ENCODE results near the gene GMCL1.
"Not testable (repeated sequence)": the region's sequence is repeated elsewhere in the genome, so short reads cannot be mapped to it uniquely, and the experiment has no call there.

Gene GMCL1

DNA sequence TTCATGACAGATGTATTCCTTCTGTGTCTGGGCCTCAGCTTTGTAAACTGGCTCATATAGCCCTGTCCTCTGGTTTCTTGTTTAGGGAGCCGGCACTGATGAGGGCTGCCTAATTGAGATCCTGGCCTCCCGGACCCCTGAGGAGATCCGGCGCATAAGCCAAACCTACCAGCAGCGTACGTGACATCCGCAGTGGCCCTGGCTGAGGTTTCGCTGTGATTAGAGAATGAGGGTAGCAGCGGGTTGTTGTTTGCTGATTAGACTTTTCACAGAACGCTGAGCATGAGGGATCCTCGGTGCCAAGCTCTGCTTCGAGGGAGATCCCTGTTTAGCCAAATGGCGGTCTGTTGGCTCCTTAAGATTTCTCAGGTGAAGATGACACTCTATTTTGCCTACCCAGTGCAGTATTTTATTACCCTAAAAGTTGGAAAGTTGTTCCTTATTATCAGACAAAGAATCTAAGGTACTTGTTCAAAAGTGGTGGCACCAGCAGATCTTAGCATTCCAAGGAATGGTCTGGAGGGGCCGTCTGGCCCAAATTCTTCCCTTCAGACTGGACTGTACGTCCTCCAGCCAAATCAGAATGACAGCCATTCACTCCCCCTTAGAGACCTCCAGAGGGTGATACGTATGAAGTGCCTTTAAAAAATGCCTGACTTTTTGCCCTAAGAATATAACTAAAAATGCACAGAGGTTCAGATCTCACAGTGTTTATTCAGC is 21.5 kb upstream of the GMCL1 start:
- no peak for DNase-seq (ENCODE audit: low read depth in 2 of 2)

DNA sequence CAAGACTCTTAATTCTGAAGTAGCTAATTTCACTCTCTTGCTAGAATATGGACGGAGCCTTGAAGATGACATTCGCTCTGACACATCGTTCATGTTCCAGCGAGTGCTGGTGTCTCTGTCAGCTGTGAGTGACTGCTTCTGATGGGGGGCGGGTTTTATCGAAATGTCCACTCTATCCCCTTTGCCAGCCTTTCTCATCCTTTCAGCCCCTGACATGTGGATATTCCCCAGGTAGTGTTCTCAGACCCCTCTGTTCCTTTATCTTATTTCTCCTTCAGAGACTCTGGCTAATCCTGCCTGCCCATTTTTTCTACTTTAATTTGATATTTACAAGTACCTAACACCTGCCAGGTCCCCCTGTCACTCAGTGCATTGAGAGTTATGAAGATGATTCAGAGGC is 18.9 kb upstream of the GMCL1 start:
- DNase-seq (ENCODE audit: low read depth in 2 of 2), result no peak

DNA sequence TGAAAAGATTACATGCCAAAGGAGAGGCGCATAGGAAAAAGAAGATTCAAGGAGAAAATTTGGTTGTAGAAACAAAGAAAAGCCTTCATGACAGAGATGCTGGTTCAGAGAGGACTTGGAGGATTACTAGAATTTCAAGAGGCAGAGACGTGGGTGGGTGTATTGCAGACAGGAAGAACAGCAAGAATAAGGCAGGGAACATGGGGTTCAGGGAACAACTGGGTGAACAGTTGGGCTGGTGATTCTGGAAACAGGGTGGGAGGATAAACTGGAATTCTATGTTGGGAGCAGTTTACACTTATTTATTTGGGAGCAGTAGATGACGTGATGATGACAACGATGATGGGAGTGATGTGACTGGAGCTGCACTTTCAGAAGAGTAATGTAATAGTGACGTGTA is 18.4 kb upstream of the GMCL1 start:
- no peak for DNase-seq (ENCODE audit: low read depth in 2 of 2)

DNA sequence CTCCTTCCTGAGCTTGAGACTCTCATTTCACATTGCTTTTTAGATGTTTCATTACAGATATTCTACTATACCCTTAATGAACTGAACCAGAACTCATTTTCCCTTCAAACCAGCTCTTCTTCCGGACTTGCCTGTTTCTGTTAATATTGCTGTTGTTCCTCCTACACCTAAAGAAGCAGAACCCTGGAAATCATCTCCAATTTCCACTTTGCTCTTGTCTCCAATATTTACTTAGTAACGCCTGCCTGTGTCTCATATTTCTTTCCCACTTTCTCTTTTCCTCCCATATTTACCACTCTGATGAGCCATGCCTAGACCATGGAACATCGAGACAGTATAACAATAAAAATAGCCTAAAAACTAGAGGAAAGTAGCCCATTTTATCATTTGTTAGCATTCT is 17.9 kb upstream of the GMCL1 start:
- DNase-seq (ENCODE audit: low read depth in 2 of 2), result no peak

DNA sequence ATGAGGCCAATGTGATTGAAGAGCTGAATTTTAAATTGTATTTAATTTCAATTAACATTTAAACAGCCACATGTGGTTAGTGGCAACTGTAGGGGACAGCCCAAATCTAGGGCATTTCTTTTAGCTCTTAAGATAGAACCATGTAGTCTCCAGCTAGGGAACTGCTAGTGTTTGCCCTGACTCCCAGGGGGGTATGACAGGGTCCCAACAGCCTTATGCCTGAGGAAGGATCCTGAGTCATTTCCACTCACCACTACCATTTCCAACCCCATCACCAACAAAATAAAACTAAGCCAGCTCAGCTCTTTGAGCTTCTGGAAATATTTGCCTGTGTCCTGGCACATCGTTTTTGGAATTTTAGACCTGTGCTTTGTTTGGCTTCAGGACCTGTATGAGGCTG is 13.7 kb upstream of the GMCL1 start:
- DNase-seq (ENCODE audit: low read depth in 2 of 2), result no peak

DNA sequence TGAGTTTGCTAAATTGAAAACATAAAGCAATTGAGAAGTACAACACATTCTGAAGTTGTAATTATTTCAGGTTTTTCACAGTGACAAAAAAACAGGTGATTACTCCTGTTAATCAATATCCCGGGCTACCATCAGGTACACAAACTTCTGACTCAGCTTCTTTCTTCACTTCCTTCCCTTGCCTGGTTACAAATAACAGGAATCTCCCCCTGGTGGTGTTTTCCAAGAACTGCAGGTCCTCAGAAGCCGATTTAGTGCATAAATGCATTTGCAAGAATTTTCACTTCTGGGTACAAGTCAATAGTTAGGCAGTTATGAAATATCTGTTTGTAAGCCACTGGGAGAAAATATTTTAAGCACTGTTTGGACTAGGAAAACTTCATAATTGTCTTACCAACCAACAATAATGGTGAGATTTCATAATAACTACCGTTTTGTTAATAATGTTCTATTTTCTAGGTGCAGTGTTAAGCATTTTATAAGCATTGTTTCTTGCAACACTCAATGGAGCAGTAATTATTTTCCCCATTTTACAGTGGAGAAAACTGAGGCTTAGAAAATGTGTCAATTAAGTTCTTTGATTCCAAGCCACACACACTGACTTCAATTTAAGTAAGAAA is 12.4 kb upstream of the GMCL1 start:
- peak; percentile 45 to 65 for DNase-seq (ENCODE audit: low read depth in 2 of 2)

DNA sequence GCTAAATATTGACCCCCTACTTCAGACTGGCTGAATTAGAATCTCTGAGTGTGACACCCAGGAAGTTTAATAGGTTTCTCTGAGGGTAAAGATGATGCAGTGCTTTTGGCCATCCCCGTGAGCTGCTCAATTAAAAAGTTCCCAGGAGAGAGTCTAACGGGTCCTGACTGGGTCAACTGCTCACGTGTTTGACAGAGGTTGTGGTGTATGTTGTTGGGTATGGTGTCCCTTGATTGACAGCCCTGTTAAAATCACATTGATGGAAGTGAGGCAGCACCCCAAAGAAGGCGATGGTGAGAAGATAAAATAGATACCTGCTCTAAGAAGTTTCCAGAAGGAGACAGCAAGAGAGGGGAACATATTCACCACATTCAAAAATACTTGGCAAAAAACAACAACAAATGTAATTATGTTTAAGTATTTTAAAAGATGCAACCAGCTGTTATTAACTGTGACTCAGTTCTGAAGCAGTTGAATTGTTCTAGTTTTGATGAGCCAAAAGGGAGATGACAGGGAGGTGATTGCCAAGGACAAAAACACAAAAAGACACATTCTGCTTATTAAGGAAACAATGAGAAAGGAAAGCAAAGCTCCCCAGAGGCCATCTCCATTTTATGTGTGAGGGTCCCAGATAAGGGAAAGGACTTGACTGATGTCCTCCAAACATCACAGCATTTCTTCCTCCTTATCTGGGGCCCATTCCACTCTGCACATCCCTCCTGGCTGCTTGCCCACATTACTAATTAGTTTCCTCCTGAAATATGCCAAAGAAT is 11.5 kb upstream of the GMCL1 start:
- DNase-seq (ENCODE audit: low read depth in 2 of 2), result no peak

DNA sequence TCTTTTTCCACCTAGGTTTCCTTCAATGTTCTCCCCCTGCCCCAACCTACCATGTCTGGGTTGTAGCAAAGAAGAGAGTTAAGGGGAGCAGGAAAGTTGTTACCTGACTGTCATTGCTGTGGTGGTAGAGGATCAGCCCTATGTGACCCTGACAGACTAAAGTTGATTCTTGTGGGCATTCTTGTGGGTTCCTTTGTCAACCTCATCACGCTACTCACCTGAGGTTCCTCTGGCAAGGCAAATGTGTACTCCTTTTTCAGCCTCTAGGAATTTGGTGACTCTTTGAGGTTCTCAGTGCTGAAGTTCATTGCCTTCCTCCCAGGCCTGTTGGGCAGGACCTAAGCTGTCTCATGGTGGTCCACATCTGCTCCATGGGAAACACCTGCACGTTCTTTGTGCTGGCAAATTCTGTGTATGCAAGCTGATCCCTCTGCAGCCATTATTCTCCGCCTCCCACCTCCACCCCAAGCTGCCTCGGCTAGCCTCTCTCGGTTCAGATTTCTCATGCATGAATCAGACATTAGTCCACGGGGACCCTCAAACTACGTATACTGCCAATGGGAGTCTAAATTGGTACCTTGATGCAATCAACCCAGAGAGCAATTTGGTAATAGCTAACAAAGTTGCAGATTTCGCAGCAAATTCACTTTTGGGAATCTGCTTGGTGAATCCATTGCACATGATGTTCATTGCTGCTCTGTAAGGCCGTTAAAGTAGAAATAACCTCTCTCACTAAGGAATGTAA is 1.5 kb upstream of the GMCL1 start:
- no peak for DNase-seq (ENCODE audit: low read depth in 2 of 2)

DNA sequence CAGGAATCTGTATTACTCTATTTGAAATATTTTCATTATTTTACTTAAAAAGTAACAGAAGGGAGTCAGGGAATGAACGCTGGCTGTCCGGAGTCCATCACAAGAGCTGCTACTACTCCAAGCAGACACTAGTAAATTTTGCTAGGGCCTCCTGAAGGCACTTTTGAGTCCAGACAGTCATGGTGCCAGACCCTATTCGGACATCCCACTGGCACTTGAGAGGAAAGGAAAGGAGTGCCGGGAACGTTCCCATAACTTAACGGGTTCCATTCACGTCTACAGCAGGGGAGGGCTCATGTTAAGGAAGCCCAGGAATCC is 563 bp upstream of the GMCL1 start:
- no peak for DNase-seq (ENCODE audit: low read depth in 2 of 2)

DNA sequence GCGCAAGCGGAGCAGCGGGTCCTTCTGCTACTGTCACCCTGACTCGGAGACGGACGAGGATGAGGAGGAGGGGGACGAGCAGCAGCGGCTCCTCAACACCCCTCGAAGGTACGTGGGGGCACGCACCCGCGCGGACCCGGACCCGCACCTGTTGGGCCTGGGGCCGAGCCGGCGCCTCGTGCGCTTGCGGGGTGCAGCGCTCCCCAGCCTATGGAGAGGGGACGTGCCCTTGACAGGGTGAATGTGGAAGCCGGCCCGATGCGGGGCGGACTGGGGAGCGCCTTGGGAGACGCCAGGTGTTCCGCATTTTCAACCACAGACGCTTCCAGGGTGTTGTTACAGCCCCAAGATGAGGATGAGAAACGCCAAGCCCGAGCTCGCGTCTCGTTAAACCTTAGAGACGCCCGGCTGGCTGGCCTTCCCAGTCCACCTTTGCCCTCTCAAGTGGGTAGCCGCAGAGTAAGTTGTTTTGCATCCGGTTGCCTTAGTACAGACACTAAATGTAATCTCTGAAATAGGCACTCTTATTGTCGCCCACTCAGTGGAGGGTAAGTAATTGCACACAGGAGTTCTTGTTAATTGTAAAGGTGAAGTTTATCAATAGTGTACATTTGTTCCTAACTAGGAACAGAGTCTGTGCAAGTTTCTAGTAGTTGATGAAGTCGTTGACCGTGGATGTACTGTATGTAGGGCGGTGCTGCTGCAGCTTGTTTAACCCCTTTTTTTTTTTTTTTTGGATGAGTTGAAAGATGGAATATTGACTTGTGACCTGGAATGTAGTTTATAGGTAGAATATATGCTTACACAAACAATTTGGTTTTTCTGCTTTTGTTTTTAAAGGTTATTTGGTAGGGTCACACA is 815 bp downstream of the GMCL1 start:
- peak; percentile 3 to 19 for DNase-seq (ENCODE audit: low read depth in 2 of 2)

DNA sequence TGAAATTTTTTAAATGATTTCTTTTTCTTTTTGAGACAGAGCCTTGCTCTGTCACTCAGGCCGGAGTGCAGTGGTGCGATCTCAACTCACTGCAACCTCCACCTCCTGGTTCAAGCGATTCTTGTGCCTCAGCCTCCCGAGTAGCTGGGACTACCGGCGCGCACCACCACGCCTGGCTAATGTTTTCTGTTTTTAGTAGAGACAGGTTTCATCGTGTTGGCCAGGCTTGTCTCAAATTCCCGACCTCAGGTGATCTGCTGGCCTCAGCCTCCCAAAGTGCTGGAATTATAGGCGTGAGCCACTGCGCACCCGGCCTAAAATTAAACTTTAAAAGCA is 1.4 kb downstream of the GMCL1 start:
- DNase-seq (ENCODE audit: low read depth in 2 of 2), result not testable (repeated sequence)

DNA sequence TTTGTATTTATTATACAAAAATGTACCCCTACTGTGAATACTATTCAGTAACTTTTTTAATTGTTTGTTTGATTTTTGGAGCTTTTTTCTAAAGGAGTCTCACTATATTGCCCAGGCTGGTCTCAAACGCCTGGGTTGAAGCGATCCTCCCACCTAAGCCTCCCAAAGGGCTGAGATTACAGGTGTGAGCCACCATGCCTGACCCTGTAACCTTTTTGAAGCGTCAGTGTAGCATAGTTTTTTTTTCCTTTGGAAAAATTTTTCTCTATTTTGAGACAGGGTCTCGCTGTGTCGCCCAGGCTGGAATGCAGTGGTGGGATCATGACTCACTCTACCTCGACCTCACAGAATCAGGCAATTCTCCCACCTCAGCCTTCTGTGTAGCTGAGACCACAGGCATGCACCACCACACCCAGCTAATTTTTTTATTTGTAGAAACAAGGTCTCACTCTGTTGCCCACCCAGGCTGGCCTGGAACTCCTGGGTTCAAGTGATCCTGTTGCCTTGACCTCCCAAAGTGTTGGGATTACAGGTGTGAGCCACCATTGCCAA is 2.0 kb downstream of the GMCL1 start:
- no peak for DNase-seq (ENCODE audit: low read depth in 2 of 2)

DNA sequence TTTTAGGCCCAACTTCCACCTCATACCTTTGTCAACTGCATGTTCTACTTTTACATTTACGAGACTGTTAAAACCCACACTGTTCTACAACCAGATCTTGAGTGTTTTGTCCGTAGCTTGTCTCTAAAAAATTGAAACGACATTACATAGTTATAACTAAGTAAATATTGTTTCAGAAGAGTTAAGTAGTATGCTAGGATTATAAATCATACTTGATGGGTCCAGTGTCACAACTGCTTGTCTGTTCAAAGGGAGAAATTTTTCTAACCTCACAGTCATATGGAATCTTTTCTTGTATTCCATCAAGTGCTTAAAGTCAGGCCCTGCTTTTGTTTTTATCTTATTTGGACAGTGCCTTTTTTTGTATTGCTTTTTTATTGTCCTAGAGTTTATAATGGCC is 4.3 kb downstream of the GMCL1 start:
- DNase-seq (ENCODE audit: low read depth in 2 of 2), result no peak

DNA sequence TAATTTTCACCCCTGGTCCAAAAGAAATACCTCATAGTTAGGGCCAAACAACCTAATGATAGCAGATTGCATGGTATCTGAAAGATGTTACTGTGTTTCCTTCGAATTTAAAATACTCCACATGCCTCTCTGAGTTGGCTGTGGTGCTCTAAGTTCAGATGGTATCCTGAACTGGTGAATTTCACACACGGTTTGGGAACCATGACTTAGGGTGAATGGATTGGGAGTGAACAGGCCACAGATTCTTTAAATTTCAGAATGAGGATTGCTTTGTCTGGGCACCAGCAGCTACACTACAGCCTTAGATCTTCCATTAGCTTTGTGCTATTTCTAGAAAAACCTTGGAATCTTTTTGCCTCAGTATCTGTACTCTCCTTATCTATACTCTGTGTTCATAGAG is 6.2 kb downstream of the GMCL1 start:
- DNase-seq (ENCODE audit: low read depth in 2 of 2), result no peak

DNA sequence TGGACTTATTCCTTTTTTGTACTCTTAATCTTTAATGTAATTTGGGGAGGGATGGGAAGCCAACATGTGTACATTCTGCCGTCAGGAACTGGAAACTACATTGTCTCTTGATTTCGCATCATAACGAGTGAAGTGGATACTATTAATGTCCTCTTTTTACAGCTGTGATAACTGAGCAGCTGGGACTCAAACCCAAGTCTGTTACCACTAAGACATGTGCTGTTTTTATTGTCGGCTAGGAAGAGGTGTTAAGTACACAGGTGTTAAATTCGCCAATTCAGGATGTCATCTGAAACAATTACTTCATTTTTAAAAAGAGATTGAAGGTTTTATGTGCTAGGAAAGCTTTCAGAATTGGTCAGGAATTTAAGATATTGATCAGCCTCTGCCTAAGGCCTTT is 6.9 kb downstream of the GMCL1 start:
- DNase-seq (ENCODE audit: low read depth in 2 of 2), result no peak

DNA sequence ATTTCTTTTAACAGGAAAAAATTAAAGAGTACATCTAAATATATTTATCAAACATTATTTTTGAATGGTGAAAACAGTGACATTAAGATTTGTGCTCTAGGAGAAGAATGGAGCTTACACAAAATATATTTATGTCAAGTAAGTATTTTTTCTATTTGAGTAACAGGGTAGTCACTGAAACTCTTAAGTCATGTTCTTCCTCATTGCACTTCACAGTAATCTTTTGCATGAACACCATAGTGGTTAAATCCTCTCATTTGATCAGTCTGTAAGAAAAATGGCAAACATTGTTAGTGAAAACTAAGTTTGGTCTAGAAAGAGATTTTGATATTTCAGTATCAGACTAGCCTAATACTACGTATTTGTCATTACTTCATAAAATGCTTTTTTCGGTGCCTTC is 8.1 kb downstream of the GMCL1 start:
- no peak for DNase-seq (ENCODE audit: low read depth in 2 of 2)

DNA sequence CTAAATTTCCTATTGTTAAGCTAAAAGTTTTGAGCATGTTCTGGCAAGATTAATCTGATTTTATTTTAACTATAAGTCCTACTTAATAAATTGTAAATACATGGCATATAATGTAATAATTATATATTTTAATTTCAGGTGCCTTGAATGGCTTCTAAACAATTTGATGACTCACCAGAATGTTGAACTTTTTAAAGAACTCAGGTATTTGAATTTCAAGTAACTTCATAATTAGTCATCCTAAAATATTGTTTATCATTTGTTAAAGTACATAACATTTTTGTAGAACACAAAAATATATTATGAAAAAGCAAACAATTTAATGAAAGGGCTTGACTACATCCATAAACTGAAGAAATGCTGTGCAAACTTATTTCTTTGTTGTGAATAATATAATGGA is 14.5 kb downstream of the GMCL1 start:
- DNase-seq (ENCODE audit: low read depth in 2 of 2), result no peak

DNA sequence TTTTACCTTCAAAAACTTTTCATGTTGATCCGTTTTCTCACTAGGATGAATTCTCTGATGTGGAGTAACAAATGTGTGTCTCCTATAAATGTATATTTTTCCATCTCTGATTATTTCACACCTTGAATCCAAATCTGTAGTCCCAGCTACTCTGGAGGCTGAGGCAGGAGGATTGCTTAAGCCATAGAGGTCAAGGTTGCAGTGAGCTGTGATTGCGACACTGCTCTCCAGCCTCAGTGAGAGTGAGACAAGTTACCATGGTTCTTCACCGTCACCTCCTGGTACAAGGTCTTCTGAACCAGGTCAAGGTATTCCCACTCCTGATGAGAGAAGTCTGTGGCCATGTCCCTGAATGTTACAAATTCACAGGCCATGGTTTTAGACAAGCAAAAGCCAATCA is 15.1 kb downstream of the GMCL1 start:
- no peak for DNase-seq (ENCODE audit: low read depth in 2 of 2)

DNA sequence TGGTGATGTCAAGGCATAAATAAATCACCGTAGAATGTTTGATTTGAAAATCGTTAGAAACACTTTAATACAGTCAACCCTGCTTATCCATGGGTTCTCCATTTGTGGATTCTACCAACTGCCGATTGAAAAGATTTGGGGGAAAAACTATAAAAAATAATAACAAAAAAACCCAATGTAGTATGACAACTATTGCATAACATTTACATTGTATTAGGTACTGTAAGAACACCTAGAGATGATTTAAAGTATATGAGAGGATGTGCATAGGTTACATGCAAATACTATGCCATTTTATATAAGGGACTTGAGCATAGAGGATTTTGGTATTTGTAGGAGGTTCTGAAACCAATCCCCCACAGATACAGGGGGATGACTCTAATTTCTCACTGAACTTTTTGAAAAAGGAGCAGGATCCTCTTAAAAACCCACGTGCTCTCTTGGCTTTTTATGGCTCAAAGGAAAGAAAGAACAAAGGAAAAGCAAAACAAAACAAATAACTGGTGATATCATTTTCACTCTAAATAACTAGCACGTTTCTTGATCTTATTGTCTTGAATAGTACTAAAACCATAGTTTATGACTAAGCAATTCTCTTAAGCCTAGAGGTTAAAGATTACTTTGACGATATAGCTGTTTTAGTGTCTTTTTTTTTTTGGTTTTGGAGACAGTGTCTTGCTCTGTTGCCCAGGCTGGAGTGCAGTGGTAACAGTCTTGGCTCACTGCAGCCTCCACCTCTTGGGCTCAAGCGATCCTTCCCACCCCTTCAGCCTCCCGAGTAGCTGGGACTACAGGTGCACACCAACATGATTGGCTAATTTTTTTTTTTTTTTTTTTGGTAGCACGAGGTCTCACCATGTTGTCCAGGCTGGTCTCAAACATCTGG is 17.0 kb downstream of the GMCL1 start:
- DNase-seq (ENCODE audit: low read depth in 2 of 2), result no peak

DNA sequence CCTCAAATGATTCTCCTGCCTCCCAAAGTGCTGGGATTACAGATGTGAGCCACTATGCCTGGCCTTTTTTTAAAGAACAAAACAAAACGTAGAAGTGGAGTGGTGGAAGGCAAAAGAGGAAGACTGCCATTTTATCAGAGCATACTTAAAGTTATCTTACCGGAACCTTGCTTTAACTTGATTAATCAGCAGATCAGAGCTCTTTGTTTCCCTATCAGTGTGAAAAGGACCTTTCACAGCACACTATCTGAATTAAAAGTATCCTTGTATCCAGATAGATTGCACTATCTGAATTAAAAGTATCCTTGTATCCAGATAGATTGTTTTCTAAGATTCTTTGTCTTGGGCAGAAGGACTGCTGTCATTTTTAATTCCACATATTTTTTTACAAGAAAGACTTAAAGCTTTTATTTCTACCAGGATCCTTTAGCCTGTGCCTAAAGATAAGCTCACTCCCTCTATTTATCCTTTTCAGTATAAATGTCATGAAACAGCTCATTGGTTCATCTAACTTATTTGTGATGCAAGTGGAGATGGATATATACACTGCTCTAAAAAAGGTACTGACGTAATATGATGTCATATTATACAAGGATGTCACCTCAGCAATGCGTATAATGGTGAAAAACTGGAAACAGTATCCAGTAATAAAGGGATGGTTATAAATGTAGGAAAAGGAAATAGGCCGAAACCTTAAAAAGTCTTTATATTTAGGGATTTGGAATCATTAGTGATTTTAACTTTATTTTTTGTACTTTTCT is 17.8 kb downstream of the GMCL1 start:
- DNase-seq (ENCODE audit: low read depth in 2 of 2), result no peak
